ENCODE data around the gene RNU6-1.

Gene RNU6-1

DNA sequence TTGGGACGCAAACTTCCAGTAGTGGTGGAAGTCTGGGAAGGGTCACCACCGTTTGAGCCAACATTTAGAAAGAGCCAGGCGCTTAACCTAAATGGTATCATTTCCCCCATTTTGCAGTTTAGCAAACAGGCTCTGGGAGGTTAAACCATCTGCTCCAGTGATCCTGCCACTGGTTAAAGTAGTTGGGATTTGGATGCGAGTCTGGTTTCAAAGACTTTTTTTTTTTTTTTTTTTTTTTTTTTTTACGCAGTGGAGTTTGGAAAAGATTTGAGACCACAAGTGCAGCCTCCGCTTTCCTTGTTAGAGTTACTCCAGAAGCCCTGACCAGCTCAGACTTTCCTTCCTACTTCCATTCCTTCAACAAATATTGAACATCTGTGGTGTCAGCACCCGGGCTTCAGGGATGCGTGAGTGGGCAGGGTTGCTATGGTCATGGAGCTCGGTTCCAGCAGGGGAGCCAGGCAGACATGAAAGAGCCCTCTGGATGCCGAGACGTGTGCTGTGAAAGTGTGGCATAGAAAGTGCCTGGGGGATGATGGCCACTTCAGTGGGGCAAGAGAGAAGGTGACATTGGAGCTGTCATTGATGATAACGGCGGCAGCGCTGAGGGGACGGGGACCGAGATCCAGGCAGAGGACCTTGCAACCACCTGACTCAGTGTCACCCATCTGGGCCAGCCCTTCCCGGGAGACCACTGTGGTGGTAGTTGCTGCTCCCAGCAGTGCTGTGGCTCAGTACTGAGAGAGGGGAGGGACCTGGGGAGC lies 1.1 kb upstream of the RNU6-1 start:
- Histone ChIP-seq H3K27me3 (ENCODE audit: insufficient read depth, low read depth) (no peaks in the 10 kb centered on the region), H3K4me3 (IDR thresholded peaks at IDR 0.05; ENCODE audit: insufficient read depth, low read depth, low read length) (peak overlapping the region; percentile 34), H3K4me2 (peak overlapping the region; percentile 77), H2AFZ (ENCODE audit: low read depth) (peak overlapping the region; percentile 92), H3K27ac (peak overlapping the region; percentile 80), H3K9ac (peak overlapping the region; percentile 84), H3K79me2 (ENCODE audit: insufficient read depth, low read depth) (no peaks in the 10 kb centered on the region), H4K20me1 (ENCODE audit: insufficient read depth) (no peaks in the 10 kb centered on the region), H3K36me3 (ENCODE audit: insufficient read depth) (no peaks in the 10 kb centered on the region), H3K4me1 (ENCODE audit: low read depth, poor library complexity, severe bottlenecking) (peaks cover 26% of the 10 kb centered on the region)
- TF ChIP-seq, protein P1, sequence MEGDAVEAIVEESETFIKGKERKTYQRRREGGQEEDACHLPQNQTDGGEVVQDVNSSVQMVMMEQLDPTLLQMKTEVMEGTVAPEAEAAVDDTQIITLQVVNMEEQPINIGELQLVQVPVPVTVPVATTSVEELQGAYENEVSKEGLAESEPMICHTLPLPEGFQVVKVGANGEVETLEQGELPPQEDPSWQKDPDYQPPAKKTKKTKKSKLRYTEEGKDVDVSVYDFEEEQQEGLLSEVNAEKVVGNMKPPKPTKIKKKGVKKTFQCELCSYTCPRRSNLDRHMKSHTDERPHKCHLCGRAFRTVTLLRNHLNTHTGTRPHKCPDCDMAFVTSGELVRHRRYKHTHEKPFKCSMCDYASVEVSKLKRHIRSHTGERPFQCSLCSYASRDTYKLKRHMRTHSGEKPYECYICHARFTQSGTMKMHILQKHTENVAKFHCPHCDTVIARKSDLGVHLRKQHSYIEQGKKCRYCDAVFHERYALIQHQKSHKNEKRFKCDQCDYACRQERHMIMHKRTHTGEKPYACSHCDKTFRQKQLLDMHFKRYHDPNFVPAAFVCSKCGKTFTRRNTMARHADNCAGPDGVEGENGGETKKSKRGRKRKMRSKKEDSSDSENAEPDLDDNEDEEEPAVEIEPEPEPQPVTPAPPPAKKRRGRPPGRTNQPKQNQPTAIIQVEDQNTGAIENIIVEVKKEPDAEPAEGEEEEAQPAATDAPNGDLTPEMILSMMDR (conservative IDR thresholded peaks at IDR 0.05; ENCODE audit: low read depth, low read length): no peak

DNA sequence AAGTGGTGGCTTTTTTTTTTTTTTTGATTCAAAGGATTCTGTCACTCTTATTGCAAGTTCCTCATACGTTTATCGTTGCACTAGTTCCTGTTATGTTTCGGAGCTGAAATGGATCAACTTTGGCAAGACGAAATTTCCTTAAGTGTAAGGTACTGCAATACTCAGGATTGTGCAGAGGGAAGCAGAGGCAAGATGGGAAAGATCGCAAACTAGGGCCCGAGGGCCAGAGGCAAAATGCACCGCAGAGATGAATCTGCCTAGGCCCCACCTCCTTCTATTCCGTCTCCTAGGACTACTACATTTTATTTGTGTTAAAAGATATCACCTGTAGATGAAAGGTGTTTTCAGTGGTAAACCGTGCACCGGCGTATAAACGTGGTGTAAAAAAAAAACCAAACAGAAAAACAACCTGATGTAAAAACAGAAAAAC lies 331 bp downstream of the RNU6-1 start:
- Histone ChIP-seq H3K27ac (peak overlapping the region; percentile 80), H4K20me1 (ENCODE audit: insufficient read depth) (no peaks in the 10 kb centered on the region), H3K4me3 (IDR thresholded peaks at IDR 0.05; ENCODE audit: insufficient read depth, low read depth, low read length) (no peak overlapping the region), H2AFZ (ENCODE audit: low read depth) (peak overlapping the region; percentile 92), H3K4me2 (peak overlapping the region; percentile 77), H3K4me1 (ENCODE audit: low read depth, poor library complexity, severe bottlenecking) (peaks cover 28% of the 10 kb centered on the region), H3K9ac (peak overlapping the region; percentile 84; the same call in 1 of the 2 replicates), H3K79me2 (ENCODE audit: insufficient read depth, low read depth) (no peaks in the 10 kb centered on the region), H3K27me3 (ENCODE audit: insufficient read depth, low read depth) (no peaks in the 10 kb centered on the region; the same call in 1 of the 2 replicates), H3K36me3 (ENCODE audit: insufficient read depth) (no peaks in the 10 kb centered on the region)
- TF ChIP-seq, protein P1 (conservative IDR thresholded peaks at IDR 0.05; ENCODE audit: low read depth, low read length): no peak

DNA sequence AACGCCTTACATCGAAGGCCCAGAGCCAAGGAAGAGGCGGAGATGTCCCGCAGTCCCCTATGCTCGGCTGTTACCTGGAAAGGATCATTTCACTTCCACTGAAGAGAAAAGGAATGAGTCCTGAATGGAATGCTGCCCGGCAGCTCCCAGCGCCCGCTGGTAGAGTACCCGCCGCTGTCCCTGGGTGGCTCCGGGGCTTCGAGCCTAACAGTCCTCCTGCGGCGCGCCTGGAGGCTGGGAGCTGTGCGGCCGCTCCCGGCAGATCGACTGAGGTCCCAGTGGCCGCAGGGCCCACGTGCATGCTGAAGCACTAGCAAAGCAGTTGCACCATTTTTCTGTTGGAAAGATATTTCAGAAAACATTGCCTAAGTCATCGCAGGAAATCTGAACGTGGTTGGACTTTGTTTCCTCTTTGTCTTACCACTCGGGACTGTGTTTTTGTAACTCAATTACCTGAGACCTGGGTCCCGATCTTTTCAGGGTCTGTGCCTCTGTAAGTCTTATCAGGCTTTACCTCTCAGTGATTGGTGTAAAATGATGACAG lies 984 bp downstream of the RNU6-1 start:
- TF ChIP-seq, protein P1 (conservative IDR thresholded peaks at IDR 0.05; ENCODE audit: low read depth, low read length): no peak
- Histone ChIP-seq H3K4me3 (IDR thresholded peaks at IDR 0.05; ENCODE audit: insufficient read depth, low read depth, low read length) (no peak overlapping the region), H3K79me2 (ENCODE audit: insufficient read depth, low read depth) (no peaks in the 10 kb centered on the region), H3K27me3 (ENCODE audit: insufficient read depth, low read depth) (no peaks in the 10 kb centered on the region; the same call in 1 of the 2 replicates), H2AFZ (ENCODE audit: low read depth) (peak overlapping the region; percentile 92), H3K4me2 (peak overlapping the region; percentile 77), H3K27ac (peak overlapping the region; percentile 80; the same call in 1 of the 2 replicates), H4K20me1 (ENCODE audit: insufficient read depth) (no peaks in the 10 kb centered on the region), H3K4me1 (ENCODE audit: low read depth, poor library complexity, severe bottlenecking) (peaks cover 28% of the 10 kb centered on the region), H3K9ac (no peak overlapping the region), H3K36me3 (ENCODE audit: insufficient read depth) (no peaks in the 10 kb centered on the region)

DNA sequence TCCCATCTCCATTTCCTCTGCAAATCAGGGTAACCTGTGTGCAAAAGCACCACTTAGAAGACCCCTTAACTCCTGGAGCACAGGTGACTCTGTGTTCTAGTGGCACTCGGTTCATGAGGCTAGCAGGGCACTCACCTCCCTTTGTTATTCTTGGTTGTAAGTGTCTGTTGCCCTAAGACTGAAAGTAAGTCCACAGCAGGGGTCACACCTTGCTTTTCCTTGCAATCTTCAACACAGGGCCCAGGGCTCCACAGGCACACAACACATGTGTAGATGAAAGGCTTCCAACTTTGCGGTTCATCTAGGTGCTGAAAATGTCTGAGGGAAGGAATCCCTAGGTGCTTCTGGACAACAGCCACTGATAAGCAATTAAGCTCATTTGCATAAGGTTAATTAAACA lies 2.9 kb downstream of the RNU6-1 start:
- H3K27me3 ChIP-seq (ENCODE audit: insufficient read depth, low read depth): no peaks in the 10 kb centered on the region; the same call in 1 of the 2 replicates
- H3K27ac ChIP-seq: no peak overlapping the region
- H3K36me3 ChIP-seq (ENCODE audit: insufficient read depth): no peaks in the 10 kb centered on the region
- H3K4me3 ChIP-seq (IDR thresholded peaks at IDR 0.05; ENCODE audit: insufficient read depth, low read depth, low read length): no peak overlapping the region
- no peaks in the 10 kb centered on the region for H4K20me1 ChIP-seq (ENCODE audit: insufficient read depth)
- peaks cover 24% of the 10 kb centered on the region for H3K4me1 ChIP-seq (ENCODE audit: low read depth, poor library complexity, severe bottlenecking)
- no peaks in the 10 kb centered on the region for H3K79me2 ChIP-seq (ENCODE audit: insufficient read depth, low read depth)
- H2AFZ ChIP-seq (ENCODE audit: low read depth): no peak overlapping the region
- TF ChIP-seq, protein P1 (conservative IDR thresholded peaks at IDR 0.05; ENCODE audit: low read depth, low read length): no peak
- no peak overlapping the region; the same call in 1 of the 2 replicates for H3K4me2 ChIP-seq
- H3K9ac ChIP-seq: no peak overlapping the region
